ENCODE measurements around the gene PRXL2B. TPM values are rescaled to one million over a fixed set of nuclear protein-coding genes. Genes with fewer than 3 reads are reported as not detected.

The PRXL2B gene
- total RNA-seq: 1 to 10 TPM in 2 of 4 donors, under 1 TPM in 2; 0.52 to 2.7 (median 1.1) TPM

- Histone ChIP-seq H3K27me3 (peaks cover 0 to 8% (median 6%) of the 10 kb centered on the region in 3 donors), H3K27ac (peak within 1 kb of the TSS; percentile 87 to 97 (median 91)), H3K4me3 (peak within 1 kb of the TSS; percentile 65 to 92 (median 71)), H3K4me1 (peaks cover 11 to 17% of the 10 kb centered on the region in 2 donors), H3K36me3 (no peaks in the 10 kb centered on the region), H3K9me3 (no peaks in the 10 kb centered on the region)
- in situ Hi-C loops (cut with MboI; ENCODE audit: low sequenced_read_pairs in 4 of 4) (loop anchor here in 2 of 4 donors (25.0 kb wide), 1 partner anchor 399 kb away; the partner anchor contains the start of gene FAAP20 (in 2 of the 2)), intact Hi-C loops (cut with DNase I; ENCODE audit: low total_unique reads) (loop anchor here (1.0 to 5.0 kb wide), 3 partner anchors 60 to 389 kb away; partner anchors contain the start of genes PANK4 and PEX10)
- TF ChIP-seq CTCF (IDR thresholded peaks at IDR 0.05 in 4 of 5, conservative IDR thresholded peaks at IDR 0.05 in 1 of 5) (no peak), POLR2A (IDR thresholded peaks at IDR 0.05) (peak; percentile 79 to 83)
- DNase-seq (peak; percentile 98), ATAC-seq (peak; percentile 92 to 93)
These were observed at the start of gene PRXL2B for GRCh38 chr1:2586154-2587070. Gene PRXL2B (plus strand): TSS chr1:2586777. CDS start chr1:2586886, 109 bp downstream.

- Histone ChIP-seq H3K27me3 (peaks cover 15 to 18% (median 16%) of the 10 kb centered on the region in 3 donors), H3K9me3 (no peaks in the 10 kb centered on the region), H3K4me1 (peaks cover 0 to 2% of the 10 kb centered on the region in 2 donors), H3K27ac (no peak overlapping the region), H3K4me3 (no peak overlapping the region), H3K36me3 (no peaks in the 10 kb centered on the region)
- no peak for ATAC-seq
- DNase-seq: no peak
- no peak for TF ChIP-seq POLR2A (IDR thresholded peaks at IDR 0.05)
- in situ Hi-C loops (cut with MboI; ENCODE audit: low sequenced_read_pairs in 4 of 4) (loop anchor here in 1 of 4 donors (25.0 kb wide), 1 partner anchor 325 kb away; no protein-coding TSS in a partner anchor), intact Hi-C loops (cut with DNase I; ENCODE audit: low total_unique reads) (no loop called here)
These were observed 48.8 kb upstream of the PRXL2B start for GRCh38 chr1:2537784-2538115.

GRCh38 chr1:2538376-2538775, 48.2 kb upstream of the PRXL2B start:
- intact Hi-C loops (cut with DNase I; ENCODE audit: low total_unique reads): no loop called here
- no peaks in the 10 kb centered on the region for H3K9me3 ChIP-seq
- H3K4me3 ChIP-seq: no peak overlapping the region
- TF ChIP-seq CTCF (IDR thresholded peaks at IDR 0.05 in 4 of 5, conservative IDR thresholded peaks at IDR 0.05 in 1 of 5) (no peak), POLR2A (IDR thresholded peaks at IDR 0.05) (no peak)
- H3K27me3 ChIP-seq: peaks cover 15 to 22% (median 21%) of the 10 kb centered on the region in 3 donors
- H3K36me3 ChIP-seq: no peaks in the 10 kb centered on the region
- H3K4me1 ChIP-seq: no peaks in the 10 kb centered on the region
- no peak overlapping the region for H3K27ac ChIP-seq
- ATAC-seq (no peak), DNase-seq (no peak)
- in situ Hi-C loops (cut with MboI; ENCODE audit: low sequenced_read_pairs in 4 of 4): loop anchor here in 1 of 4 donors (25.0 kb wide), 1 partner anchor 326 kb away; no protein-coding TSS in a partner anchor

GRCh38 chr1:2538872-2539271, 47.7 kb upstream of the PRXL2B start:
- Histone ChIP-seq H3K27me3 (peaks cover 15 to 27% (median 23%) of the 10 kb centered on the region in 3 donors), H3K27ac (no peak overlapping the region), H3K4me3 (no peak overlapping the region), H3K4me1 (peaks cover 0 to under 1% of the 10 kb centered on the region in 2 donors), H3K9me3 (no peaks in the 10 kb centered on the region), H3K36me3 (no peaks in the 10 kb centered on the region)
- in situ Hi-C loops (cut with MboI; ENCODE audit: low sequenced_read_pairs in 4 of 4) (loop anchor here in 1 of 4 donors (25.0 kb wide), 1 partner anchor 327 kb away; no protein-coding TSS in a partner anchor), intact Hi-C loops (cut with DNase I; ENCODE audit: low total_unique reads) (no loop called here)
- no peak for TF ChIP-seq POLR2A (IDR thresholded peaks at IDR 0.05)
- TF ChIP-seq CTCF (IDR thresholded peaks at IDR 0.05 in 4 of 5, conservative IDR thresholded peaks at IDR 0.05 in 1 of 5): no peak
- DNase-seq: no peak
- no peak for ATAC-seq

Measured in gastrocnemius medialis (tissue), 4 donors.